ENCODE measurements around the gene IER5. TPM values are rescaled to one million over a fixed set of nuclear protein-coding genes. Genes with fewer than 3 reads are reported as not detected.

Gene IER5
- total and polyA plus RNA-seq, 2 of the 13 experiments (the other 11 are each of a cell fraction or from before 2014, with no cell fraction given): 2.5 to 3.5 TPM

GRCh38 chr1:181088079-181089016 is at the start of gene IER5 (continued):
- peak; percentile 100 for TF ChIP-seq ZFP91 (CRISPR knock-in tag; IDR thresholded peaks at IDR 0.05; ENCODE audit: borderline replicate concordance)
- TF ChIP-seq AHDC1 (CRISPR knock-in tag; IDR thresholded peaks at IDR 0.05; ENCODE audit: borderline replicate concordance): no peak
- TF ChIP-seq ZNF883 (CRISPR knock-in tag; IDR thresholded peaks at IDR 0.05; ENCODE audit: not compliant biosample characterization): peak; percentile 68
- TF ChIP-seq MAX (IDR thresholded peaks at IDR 0.05): peak; percentile 81
- TF ChIP-seq ZNF614 (CRISPR knock-in tag; IDR thresholded peaks at IDR 0.05; ENCODE audit: borderline replicate concordance): 0 out of 2 replicates have a peak, but pooled peaks have one; percentile 20
- peak; percentile 64; the same call in 1 of the 2 replicates for TF ChIP-seq FOSL2 (CRISPR knock-in tag; IDR thresholded peaks at IDR 0.05)
- peak; percentile 82; the same call in 1 of the 2 replicates for TF ChIP-seq ZNF598 (CRISPR knock-in tag; IDR thresholded peaks at IDR 0.05; ENCODE audit: borderline replicate concordance)
- TF ChIP-seq CREM (IDR thresholded peaks at IDR 0.05): peak; percentile 44
- no peak for TF ChIP-seq CREM (CRISPR knock-in tag; IDR thresholded peaks at IDR 0.05)
- TF ChIP-seq RBAK (CRISPR knock-in tag; IDR thresholded peaks at IDR 0.05): no peak
- TF ChIP-seq TARDBP (CRISPR knock-in tag; IDR thresholded peaks at IDR 0.05): peak; percentile 58; the same call in 1 of the 2 replicates
- TF ChIP-seq PAXIP1 (CRISPR knock-in tag; conservative IDR thresholded peaks at IDR 0.05): peak; percentile 35
- no peak for TF ChIP-seq ZFAT (CRISPR knock-in tag; conservative IDR thresholded peaks at IDR 0.05)
- TF ChIP-seq IRF9 (CRISPR knock-in tag; IDR thresholded peaks at IDR 0.05; ENCODE audit: borderline replicate concordance): peak; percentile 87; the same call in 1 of the 2 replicates
- no peak for TF ChIP-seq PHF5A (CRISPR knock-in tag; IDR thresholded peaks at IDR 0.05; ENCODE audit: low read depth, unreplicated experiment)
